GM21786 (cell line): ENCODE data around the gene STK32B.
"Not testable (repeated sequence)": the region's sequence is repeated elsewhere in the genome, so short reads cannot be mapped to it uniquely, and the experiment has no call there.

Experiments
- ATAC-seq: cut with Tn5 transposase; IDR thresholded peaks from one replicate; pipeline ENCODE4 v1.9.1; 2021; ENCODE audit not compliant: unreplicated experiment

The STK32B gene

GRCh38 chr4:5157791-5158770 is 106.8 kb downstream of the STK32B start:
- no peak for ATAC-seq

- no peak for ATAC-seq
Observed at GRCh38 chr4:5158825-5159224, 107.5 kb downstream of the STK32B start.

GRCh38 chr4:5160668-5161067 is 109.4 kb downstream of the STK32B start:
- no peak for ATAC-seq

- ATAC-seq = no peak
Observed at GRCh38 chr4:5162909-5163508, 111.7 kb downstream of the STK32B start.

- no peak for ATAC-seq
Observed at GRCh38 chr4:5164221-5164912, 113.1 kb downstream of the STK32B start.

- no peak for ATAC-seq
Observed at GRCh38 chr4:5165420-5166369, 114.4 kb downstream of the STK32B start.

- no peak for ATAC-seq
Observed at GRCh38 chr4:5166377-5166776, 115.1 kb downstream of the STK32B start.

- no peak for ATAC-seq
Observed at GRCh38 chr4:5168891-5169290, 117.6 kb downstream of the STK32B start.

GRCh38 chr4:5175836-5176235 is 124.6 kb downstream of the STK32B start:
- not testable (repeated sequence) for ATAC-seq

GRCh38 chr4:5184606-5185005 is 133.3 kb downstream of the STK32B start:
- no peak for ATAC-seq

GRCh38 chr4:5185551-5185950 is 134.3 kb downstream of the STK32B start:
- ATAC-seq = no peak

GRCh38 chr4:5186271-5187064 is 135.2 kb downstream of the STK32B start:
- no peak for ATAC-seq

- no peak for ATAC-seq
Observed at GRCh38 chr4:5188130-5188529, 136.8 kb downstream of the STK32B start.

- no peak for ATAC-seq
Observed at GRCh38 chr4:5191831-5192230, 140.6 kb downstream of the STK32B start.

GRCh38 chr4:5192271-5192670 is 141.0 kb downstream of the STK32B start:
- ATAC-seq = no peak

GRCh38 chr4:5192678-5193077 is 141.4 kb downstream of the STK32B start:
- no peak for ATAC-seq

- ATAC-seq = no peak
Observed at GRCh38 chr4:5198656-5199541, 147.6 kb downstream of the STK32B start.

GRCh38 chr4:5199912-5200311 is 148.6 kb downstream of the STK32B start:
- ATAC-seq = no peak

GRCh38 chr4:5200513-5200912 is 149.2 kb downstream of the STK32B start:
- ATAC-seq = no peak
